NCI-H2227 treated with DMSO at 0.1 percent for 48 hours (cell line): ENCODE measurements around the gene GLT1D1.

Experiments
- DNase-seq: peaks from one replicate; lab custom pipeline; 2025; lab: John Stamatoyannopoulos, UW

GLT1D1 gene

GRCh38 chr12:128966203-128966810 lies 113.0 kb downstream of the GLT1D1 start:
- DNase-seq: no peak

- DNase-seq: no peak
Observed at GRCh38 chr12:128968668-128969067, 115.4 kb downstream of the GLT1D1 start.

GRCh38 chr12:128969480-128970055 lies 116.3 kb downstream of the GLT1D1 start:
- DNase-seq: no peak

DNA sequence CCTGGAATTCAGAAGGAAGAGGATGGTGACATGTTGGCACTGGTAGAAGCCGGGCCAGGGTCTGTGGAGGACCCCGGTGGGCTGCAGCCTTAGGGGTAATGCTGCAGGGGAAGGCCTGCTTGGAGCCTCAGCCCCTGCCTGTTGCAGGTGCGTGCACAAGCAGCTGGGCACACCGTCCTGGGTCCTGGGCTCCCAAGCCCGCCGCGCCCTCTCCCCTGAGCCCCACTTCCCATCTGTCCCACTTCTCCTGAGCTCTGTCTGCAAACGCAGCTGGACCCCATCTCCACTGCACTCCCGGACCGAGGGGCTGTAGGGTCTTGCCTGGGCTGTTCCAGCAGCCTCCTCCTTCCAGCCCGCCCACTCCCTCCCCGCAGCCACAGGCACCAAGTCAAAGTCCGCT lies 116.8 kb downstream of the GLT1D1 start:
- no peak for DNase-seq

DNA sequence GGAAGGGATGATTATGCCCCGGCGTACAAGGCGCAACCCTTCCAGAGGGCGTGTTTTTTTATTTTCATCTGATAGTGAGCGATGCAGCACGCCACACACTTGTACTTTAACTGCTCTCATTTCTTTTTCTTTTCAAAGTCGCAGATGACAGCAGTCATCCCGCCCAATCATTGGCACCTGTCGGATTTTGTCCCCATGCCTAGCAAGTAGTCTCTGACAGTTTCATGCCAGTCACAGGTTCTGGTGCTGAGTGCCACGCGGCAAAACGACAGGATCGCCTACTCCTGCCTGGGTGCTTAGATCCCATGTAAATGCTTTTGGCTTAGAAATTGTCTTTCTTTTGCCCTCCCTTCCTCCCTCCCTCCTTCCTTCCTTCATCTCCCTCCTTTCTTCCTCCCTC lies 117.7 kb downstream of the GLT1D1 start:
- no peak for DNase-seq

- no peak for DNase-seq
Observed at GRCh38 chr12:128971802-128972201, 118.5 kb downstream of the GLT1D1 start.

DNA sequence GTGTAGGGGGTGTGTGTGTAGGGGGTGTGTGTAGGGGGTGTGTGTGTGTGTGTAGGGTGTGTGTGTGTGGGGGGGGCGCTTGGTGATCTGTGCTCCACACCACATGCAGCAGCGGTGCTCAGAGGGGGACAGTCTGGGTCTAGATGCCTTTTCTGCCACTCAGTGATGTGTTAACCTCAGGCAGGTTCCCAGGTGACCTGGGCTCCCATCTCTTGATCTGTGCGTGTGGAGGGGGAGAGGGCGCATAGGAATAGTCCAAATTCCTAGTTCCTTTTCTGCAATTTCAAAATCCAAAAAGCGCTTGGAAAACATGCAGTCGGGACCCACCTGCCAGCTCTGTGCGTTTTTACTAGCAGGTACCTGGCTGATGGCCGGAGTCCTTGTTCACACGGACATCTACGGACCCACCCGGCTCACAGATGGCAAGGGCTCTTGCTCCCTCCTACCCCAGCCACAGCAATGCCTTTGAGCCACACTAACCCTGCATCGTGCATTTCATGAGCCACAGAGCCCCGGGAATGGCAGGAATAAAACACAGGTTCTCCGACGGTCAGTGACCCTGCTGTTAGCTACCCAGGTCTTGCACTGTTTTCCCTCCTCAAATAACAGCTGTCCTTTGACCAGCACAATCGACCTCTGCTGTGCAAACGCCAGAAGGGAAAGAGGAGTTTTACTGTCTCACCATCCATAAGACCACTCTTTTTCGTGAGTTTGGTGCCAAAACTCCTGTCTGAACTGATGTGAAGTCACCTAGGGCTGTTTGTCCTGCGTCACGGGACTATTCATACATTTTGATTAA lies 120.8 kb downstream of the GLT1D1 start:
- no peak for DNase-seq

- DNase-seq: no peak
Observed at GRCh38 chr12:128974881-128975280, 121.6 kb downstream of the GLT1D1 start.

DNA sequence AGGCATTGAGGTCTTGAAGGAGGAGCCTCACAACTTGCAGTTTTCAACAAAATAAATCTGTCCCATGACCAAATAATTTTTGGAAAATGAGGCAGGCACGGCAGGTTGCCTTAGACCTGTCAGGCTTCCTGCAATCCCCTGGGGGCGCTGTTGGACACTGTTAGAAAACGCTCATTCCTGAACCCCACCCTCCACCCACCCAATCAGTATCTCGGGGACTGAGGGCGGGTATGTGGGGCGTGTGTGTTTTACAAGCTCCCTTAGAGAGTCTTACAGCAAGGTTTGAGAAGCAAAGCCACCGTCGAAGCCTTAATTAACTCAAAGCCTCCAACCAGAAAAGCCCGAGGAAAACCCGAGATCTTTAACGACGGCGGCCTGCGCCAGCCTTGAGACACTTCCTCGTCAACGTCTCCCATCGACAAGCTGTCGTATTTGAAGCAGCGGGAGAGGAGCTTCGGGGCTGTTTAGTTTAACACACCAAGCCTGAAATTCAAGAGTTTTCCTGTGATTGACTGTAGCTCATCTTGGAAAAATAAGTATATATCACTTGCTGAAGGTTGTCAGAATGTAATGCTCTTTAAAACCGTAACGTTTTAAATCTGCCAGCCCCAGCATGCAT lies 123.0 kb downstream of the GLT1D1 start:
- DNase-seq: no peak

GRCh38 chr12:128977441-128977840 lies 124.2 kb downstream of the GLT1D1 start:
- no peak for DNase-seq

DNA sequence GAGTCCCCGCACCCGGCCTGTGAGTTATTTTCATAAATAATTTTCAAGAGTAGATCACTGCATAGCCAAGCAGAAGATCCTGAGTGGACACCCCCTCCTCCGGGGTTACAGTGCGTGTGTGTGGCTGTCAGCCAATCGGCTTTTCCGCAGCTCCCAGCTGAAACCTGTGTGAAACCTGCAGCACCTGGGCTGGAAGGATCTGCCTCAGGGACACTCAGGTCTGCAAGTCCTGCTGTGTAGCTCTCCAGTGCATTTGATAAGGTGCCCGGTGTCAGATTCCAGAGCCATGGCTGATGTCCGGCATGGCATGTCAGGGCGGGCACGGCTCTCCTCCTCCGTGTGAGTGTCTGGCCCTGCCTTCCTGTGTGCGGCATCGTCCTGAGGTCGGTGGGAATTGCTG lies 124.8 kb downstream of the GLT1D1 start:
- DNase-seq: no peak

DNA sequence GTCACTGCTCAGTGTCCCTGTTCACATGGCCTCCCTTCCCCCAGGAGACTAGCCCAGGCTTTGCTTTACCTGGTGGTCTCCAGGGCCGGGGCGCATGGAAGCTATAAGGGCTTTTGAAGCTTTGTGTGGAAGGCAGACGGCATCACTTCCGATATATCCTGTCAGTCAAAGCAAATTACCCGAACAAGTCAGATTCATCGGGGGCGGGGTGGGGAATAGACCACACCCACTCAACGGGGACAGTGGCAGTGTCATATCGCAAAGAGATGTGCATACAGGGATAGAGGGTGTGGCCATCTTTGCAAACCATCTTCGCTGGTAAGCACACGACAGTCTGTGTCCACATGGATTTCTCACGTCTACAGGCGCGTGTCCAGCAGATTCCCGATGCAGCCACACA lies 127.3 kb downstream of the GLT1D1 start:
- no peak for DNase-seq

DNA sequence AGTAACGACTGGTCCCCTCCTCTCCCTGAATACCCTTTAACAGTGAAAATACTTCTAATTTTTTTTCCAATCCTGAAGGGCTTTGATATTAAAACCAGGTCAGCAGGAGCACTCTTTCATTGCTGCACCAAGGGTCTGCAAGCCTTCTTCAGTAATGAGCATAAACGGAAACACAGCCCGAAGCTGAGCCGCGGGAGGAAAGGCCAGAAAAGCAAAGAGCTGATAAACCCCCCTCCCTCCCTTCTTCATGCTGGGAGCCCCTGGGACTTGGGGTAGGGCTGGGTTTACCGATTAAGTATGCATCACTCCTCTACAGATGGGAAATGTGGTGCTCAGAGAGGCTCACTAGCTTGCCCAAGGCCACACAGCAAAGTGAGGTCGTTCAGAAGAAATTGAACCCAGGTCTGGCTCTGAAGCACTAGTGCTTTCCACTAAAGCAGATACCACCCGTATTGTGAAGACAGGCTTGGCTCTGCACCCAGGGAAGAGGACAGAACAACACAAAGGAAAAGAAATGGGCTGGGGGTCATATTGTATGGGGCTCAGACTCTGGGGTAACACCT lies 128.8 kb downstream of the GLT1D1 start:
- no peak for DNase-seq

DNA sequence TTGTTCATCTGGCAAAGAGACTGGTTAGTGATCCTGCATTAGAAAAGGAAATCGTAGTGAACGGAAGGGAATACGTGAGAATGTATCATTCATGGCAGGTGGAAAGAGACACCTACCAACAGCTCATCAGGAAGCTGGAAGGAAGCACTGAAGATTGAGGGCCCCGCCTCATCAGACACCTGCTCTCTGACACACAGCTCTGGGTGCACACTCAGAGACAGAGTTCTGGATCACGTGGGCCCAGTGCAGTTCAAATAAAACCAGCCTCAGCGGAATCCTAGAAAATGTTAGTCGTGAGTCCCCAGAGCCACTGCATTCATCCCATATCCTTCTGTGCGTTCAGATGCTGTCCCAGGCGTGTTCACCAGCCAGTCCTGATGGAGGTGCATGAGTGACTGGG lies 129.7 kb downstream of the GLT1D1 start:
- no peak for DNase-seq

DNA sequence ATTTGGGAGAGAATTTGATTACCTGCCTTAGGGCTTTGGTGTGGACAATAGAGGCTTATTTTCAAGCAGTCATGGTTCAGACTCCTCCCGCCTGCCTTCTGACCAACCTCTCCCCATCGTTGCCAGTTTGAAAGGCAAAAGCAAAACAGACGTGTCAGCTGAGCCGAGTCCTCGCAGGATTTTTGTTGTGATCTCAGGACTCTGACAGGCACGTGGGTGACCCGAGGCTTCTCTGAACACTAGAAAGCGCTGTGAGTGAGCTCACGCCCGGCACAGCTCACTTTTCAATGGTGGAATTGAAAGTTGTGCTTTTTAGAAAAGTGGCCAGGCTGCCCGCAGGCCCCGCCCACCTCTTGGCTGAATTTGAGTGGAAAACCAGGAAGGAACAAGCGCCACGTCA lies 130.1 kb downstream of the GLT1D1 start:
- DNase-seq: no peak

DNA sequence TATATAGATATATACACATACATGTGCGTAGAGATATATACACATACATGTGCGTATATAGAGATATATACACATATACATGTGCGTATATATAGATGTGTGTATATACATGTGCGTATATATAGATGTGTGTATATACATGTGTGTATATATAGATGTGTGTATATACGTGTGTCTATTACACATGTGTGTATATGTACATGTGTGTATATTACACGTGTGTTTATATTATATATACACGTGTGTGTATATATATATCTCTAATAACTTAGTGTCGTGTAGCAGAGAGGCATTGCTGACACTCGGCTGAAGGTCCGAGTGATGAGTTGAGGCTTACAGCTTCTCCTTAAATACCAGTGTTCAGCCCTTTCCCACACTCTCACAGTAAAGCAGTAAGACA lies 133.7 kb downstream of the GLT1D1 start:
- DNase-seq: no peak

DNA sequence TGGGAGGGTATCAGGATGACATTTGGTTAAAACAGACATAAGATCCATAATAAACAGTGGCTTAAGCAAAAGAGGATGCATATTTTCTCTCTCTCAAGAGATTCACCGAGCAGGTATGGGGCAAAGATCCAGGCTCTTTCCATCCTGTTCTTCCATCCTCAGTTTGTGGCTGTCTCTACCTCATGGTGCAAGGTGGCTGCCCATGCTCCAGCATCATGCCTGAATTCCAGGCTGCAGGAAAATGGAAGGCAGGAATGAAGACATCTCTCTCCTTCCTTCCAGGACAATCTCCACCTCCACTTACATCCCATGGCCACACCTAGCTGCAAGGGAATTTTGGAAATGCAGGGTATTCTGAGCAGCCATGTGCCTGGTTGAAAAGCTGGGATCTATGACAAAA lies 136.0 kb downstream of the GLT1D1 start:
- DNase-seq: no peak

- DNase-seq: no peak
Observed at GRCh38 chr12:128991716-128992115, 138.4 kb downstream of the GLT1D1 start.

- no peak for DNase-seq
Observed at GRCh38 chr12:128992116-128992515, 138.8 kb downstream of the GLT1D1 start.

- DNase-seq: no peak
Observed at GRCh38 chr12:128992550-128992949, 139.3 kb downstream of the GLT1D1 start.

DNA sequence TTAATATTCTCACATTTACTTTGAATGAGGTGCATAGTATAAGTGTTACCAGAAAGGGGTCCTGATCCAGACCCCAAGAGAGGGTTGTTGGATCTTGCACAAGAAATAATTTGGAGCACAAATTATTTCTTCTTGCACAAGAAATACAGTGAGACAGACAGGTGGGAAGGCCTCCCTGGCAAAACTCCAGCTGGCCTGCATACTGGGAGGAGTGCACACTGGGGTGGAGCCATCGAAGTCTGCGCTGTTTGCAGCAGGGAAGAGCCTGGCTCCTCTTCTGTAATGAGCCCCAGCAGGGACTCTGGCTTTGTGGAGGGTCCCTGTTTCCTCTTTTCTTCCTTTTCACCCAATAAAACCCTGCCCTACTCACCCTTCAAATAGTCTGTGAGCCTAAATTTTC lies 141.6 kb downstream of the GLT1D1 start:
- DNase-seq: no peak

DNA sequence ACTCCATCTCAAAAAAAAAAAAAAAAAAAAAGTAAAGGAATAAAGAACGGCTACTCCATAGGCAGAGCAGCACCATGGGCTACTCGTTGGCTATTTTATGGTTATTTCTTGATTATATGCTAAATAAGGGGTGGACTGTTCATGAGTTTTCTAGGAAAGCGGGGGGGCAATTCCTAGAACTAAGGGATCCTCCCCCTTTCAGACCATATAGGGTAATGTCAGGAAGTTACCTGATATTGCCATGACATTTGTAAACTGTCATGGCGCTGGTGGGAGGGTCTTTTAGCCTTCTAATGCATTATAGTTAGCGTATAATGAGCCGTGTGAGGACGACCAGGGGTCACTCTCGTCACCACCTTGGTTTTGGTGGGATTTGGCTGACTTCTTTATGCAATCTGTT lies 142.3 kb downstream of the GLT1D1 start:
- no peak for DNase-seq

DNA sequence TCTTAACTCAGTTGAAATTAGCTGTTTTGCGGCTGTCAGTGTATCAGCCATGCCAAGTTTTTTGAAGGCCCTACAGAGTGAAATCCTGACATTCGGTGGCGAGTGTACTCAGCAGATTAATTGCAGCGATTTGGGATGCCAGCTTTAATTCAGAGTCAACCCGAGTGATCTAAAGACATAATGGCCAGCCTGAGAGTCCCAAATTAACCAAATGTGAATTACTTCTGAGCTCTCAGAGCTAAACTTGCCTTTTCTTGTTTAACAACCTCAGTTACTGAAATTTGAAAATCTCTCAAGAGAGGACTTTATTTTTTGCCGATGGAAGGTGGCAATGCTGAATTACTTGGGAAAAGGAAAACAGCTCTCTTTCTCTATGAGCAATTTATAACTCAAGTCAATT lies 148.5 kb downstream of the GLT1D1 start:
- no peak for DNase-seq
